ENCODE data around the gene GLDN. TPM values are rescaled to one million over a fixed set of nuclear protein-coding genes. Genes with fewer than 3 reads are reported as not detected.

Gene GLDN
- 9.1 TPM for total RNA-seq
- long read RNA-seq: 0 reads

DNA sequence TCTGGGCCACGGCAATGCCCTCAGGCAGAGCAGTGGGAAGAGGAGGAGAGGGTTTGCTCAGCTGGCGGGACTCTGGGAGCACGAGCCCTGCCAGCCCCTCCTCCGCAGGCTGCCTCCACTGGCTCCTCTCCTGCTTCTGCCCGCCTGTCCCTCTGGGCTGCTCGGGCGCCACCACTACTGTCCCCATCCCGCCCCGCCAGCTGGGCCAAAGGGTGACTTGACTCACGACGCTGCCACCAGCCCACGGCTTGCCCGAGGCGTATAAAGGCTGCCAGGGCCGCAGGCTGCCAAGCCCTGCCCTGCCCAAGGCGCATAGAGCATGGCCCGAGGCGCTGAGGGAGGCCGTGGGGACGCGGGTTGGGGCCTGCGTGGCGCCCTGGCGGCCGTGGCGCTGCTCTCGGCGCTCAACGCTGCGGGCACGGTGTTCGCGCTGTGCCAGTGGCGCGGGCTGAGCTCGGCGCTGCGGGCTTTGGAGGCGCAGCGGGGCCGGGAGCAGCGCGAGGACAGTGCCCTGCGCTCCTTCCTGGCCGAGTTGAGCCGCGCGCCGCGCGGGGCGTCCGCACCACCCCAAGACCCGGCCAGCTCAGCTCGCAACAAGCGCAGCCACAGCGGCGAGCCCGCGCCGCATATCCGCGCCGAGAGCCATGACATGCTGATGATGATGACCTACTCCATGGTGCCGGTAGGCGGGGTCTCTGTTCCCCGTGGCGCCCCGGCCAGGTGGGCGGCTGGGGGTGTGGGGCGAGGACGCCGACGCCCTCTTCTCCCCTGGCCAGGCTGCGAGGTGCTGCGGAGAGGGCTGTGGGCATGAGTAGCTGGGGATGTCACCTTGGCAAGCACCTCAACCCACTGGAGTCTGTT lies at the start of gene GLDN:
Gene GLDN, plus strand, starts transcription at position 290 of the 861 bp plus-strand sequence. Its CDS starts 30 bp downstream, at position 320.
- intact Hi-C loops (cut with DNase I): no loop called here
- ATAC-seq (ENCODE audit: poor library complexity) (peak; percentile 86), DNase-seq (peak; percentile 76)

DNA sequence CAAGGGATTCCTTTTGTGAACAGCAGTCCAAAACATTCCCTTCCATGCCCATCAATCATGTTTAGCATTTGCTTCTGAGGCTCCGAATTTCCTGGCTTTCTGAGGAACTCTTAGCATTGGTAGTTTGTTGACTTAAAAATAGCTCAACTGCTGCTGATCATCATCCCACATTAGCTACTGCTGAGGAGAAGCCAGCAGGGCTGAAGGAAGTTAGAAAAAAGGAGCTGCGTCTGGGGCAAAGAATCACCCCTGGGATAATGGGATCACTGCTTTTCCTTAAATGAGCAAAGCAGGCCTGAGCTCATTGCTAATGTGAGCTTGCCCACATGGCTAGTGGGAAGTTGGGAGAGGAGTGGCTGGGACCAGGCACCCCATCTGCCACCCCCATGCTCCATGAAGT lies 42.8 kb upstream of the GLDN start:
- no peak for ATAC-seq (ENCODE audit: poor library complexity)
- no peak for DNase-seq
- intact Hi-C loops (cut with DNase I): no loop called here

DNA sequence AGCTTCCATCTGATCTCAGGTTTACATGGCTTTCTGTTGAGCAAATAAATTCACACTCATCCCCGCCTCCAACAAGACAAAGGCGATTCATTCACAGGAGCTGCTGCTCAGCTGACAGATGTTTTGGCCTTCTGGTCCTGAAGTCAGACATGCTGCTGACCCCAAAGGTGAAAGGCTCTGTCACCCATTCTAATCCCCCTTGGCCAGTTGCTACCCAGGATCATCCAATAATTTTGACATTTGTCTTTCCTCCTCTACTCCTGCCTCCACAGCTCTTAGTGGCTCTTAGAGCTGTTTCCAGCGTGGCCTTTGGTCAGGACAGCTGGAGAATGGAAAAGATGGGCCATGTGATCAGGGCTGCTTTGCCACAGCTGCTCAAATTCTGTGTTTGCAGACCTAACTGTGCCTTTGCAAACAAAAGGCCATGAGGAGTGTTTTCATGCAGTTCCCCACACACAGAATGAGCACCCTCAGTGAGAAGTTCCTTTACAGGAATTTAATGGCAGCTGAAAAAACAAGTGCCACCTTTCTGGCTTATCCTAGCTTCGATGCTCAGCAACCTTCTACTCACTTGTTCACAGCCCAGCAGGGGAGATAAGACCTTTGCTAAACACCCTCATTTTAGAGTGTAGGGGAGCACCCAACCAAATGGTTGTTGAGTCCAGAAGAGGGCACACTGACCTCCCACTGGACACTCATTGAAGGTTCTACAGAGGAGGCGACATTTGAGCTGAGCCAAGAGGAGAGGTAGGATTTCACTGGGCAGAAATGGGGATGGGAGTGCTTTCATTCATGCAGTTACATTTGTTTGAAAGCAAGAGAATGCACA lies 42.1 kb upstream of the GLDN start:
- no peak for DNase-seq
- intact Hi-C loops (cut with DNase I): no loop called here
- no peak for ATAC-seq (ENCODE audit: poor library complexity)

DNA sequence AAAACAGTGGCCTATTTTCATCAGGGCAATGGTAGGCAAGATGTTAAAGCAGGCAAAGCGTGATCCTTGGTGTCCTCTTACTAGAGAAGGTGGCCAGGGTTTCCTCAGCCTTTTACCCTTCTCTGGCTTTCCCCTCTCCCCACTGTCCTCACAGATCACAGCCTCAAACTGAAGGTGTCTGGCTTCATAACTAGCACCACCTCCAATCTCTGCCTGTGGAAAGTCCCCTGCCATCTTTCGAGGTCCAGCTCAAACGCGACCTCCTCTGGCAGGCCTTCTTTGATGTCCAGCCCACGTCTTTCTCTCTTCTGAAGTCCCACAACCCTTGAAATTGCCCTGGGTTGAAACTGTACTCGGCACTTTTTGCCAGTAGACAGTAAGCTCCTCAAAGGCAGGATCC lies 39.0 kb upstream of the GLDN start:
- intact Hi-C loops (cut with DNase I): no loop called here
- ATAC-seq (ENCODE audit: poor library complexity) (no peak), DNase-seq (no peak)

DNA sequence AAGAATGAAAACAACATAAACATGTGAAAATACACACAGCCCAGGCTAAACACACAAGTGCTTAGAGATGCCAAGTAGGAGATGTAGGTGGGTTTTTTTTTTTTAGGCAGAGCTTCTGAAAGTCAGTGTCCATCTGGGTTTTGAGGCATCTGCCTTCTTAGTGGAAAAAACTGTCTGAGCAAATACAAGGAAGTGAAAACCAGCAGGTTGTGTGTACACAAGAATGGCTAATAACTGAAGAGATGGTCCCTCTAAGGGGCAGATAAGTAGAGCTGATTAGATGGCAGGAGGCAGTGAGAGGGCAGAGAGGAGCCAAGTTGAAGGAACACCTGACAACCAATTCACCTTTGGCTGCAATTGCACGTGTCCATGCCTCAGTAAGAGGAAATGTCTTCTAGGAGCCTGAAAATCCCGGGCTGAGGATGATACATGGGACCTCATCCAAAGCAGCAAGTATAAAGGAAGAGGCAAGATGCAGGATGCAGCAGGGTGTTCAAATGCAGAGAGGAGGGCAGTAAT lies 37.9 kb upstream of the GLDN start:
- intact Hi-C loops (cut with DNase I): no loop called here
- DNase-seq: no peak
- no peak for ATAC-seq (ENCODE audit: poor library complexity)

DNA sequence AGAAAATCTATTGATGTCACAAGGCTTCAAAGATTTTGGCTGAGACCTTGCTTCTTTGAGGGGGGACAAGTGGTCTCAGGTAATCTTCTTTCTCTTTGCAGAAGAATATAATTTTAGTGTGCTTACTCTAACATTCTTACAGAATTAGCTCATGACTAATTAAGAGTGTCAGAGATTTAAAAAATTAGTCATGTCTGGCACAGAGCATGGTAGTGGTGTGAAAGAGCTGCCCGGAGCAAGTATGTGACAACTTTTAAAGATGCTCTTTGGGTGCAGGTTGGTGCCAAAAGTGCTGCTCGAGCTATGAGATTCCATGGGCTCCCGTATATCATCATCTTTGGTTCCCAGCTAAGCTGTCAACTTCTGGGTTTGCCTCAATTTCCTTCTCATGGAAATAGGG lies 34.1 kb upstream of the GLDN start:
- no peak for ATAC-seq (ENCODE audit: poor library complexity)
- intact Hi-C loops (cut with DNase I): no loop called here
- no peak for DNase-seq

DNA sequence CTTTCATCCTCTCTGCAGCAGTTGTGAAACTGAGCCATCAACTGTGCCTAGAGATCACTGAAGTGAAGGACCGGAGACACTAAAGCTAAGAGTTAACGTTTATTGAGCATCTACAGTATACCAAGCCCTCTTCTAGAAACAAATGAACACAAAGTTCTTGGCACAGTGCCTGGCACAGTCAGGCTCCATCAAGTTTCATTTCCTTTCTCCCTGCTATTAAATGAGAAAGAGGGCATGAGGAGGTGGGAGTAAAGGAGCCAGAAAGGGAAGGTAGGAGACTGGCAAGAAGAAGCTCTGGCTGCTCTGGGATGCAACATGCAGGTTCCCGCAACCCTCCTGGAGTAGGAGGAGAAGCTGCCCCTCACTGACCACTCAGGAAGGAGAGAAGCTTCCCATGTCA lies 33.6 kb upstream of the GLDN start:
- intact Hi-C loops (cut with DNase I): no loop called here
- DNase-seq (no peak), ATAC-seq (ENCODE audit: poor library complexity) (peak; percentile 20)

DNA sequence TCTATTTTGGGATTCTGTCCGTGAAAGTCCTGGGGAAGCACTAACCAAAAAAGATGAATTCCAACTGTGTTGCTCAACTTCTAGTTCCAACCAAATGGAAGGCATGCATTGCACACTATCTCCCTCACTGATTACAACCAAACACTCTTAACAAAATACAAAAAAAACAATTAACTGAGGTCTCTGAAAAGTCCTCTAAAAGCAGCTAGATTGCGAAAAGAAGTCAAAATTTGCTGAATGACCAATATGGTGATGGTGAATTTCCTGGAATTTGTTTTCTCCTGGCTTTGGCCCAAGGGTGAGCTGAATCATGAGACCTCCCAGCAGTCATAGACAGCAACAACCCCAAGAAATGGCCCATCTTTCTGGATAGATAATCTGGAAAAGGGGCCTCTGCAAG lies 31.4 kb upstream of the GLDN start:
- ATAC-seq (ENCODE audit: poor library complexity) (peak; percentile 41), DNase-seq (no peak)
- intact Hi-C loops (cut with DNase I): no loop called here

DNA sequence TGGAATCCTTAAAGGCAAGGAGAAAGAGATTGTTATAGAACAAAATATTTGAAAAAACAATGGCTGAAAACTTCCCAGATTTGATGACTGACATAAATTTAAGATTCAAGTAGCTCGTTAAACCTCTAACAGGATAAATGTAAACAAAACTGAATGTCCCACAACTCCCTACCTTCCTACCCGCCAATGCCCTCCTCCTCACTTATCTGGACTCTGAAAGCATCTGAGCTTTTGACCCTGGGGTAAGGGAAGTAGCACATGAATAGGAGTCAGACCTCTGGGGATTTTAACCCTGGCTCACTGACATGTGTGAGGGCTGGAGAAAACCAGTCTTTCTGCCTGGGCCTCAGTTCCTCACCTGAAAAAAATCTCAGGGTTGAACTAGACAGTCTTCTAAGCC lies 29.9 kb upstream of the GLDN start:
- intact Hi-C loops (cut with DNase I): no loop called here
- no peak for DNase-seq
- ATAC-seq (ENCODE audit: poor library complexity): no peak

DNA sequence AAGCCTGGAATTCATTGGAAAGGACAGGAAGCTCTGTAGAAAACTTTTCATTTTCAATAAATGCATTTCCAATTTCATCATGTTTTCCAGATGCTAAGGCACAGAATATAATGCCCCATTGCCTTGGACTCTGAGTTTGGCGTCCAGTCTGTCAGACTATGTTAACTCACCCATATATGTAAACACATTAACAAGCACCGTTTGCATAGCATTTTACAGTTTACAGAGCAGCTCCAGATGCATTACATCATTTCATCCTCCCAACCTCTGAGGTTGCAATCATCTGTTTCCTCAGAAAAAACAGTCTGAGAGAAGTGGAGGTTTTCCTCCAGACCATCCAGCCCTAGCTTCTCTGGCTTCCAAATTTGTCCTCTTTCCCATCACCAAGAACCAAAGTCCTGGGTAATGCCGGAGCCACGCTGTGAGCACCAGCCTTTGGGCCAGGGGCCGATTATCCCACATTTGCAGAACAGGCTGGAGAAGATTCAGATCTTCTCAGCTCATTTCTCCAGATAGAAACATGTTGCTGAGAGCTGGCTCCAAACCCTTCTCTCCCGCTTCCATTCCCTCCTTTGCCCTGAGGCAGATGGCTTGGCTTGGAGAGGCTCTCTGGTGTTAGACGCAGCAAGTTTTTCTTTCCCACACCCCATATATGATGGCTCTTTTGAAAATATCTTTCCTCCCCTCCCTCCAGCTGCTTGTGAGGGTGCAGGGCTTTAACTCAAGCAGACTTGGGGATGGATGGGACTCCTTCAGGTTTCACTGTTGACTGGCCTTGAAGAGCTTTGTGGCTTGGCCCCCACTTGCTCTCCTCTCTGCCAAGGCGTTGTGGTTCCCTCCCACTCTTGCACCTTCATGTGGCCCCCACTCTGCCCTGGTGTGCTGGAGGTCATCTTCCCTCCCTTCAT lies 29.0 kb upstream of the GLDN start:
- intact Hi-C loops (cut with DNase I): no loop called here
- DNase-seq: no peak
- ATAC-seq (ENCODE audit: poor library complexity): peak; percentile 36

DNA sequence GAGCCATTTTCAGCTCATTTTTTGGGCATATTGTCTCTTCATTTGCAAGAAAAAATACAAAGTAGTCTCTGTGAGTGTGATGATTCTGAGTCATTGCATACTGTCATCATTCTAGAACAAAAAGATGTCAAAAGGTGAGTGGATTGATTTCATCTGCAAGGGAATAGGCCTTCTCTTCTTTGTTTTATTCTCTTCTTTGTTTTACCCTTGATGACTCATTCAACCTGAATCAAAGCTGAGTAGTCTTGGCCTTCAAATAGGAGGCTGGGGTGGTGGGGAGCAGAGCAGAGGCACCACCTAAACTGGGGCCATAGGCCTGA lies 28.4 kb upstream of the GLDN start:
- intact Hi-C loops (cut with DNase I): no loop called here
- ATAC-seq (ENCODE audit: poor library complexity): no peak
- no peak for DNase-seq

GRCh38 chr15:51313644-51314280 lies 27.7 kb upstream of the GLDN start:
- intact Hi-C loops (cut with DNase I): no loop called here
- ATAC-seq (ENCODE audit: poor library complexity): no peak
- no peak for DNase-seq

DNA sequence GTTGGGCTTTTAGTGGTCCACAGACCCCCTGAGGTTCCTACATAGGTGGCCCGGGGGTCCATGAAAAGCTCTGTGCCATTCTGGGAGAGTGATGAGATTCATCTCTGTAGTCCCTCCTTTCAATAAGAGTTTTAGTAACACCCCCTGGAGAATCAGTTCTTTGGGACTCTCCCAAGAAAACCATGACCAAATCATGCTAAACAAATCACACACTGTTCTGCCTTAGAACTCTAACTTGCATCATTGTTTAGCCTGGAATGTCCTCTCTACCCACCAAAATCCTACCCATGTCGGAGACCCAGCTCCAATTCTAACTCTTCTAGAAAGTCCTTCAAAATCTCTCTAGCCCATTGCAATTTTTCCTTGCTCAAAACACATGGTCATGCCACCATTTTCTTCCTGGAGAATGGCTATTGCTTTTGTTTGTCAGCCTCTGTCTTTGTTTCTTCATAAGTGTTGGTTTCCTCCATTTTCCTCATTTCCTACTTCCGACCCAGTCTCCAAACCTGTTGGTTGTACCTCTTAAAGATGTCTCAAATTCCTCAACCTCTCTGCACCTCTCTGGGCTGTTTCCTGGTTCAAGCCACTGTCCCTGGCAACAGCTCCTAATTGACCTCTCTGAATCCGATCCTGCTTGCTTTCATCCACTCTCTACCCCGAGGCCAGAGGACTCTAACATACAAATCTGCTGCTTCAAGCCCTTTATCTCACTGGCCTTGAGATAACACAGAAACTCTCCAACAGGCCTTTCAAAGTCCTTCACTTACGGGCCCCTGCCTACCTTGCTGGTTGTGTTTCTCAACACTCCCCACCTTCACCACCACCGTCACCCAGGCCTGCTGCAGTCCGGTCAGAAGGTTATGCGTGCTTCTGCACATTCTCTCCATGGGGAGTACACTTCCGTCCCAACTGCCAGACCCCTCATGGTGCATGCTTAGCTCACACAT lies 26.8 kb upstream of the GLDN start:
- intact Hi-C loops (cut with DNase I): no loop called here
- ATAC-seq (ENCODE audit: poor library complexity): peak; percentile 37
- no peak for DNase-seq

DNA sequence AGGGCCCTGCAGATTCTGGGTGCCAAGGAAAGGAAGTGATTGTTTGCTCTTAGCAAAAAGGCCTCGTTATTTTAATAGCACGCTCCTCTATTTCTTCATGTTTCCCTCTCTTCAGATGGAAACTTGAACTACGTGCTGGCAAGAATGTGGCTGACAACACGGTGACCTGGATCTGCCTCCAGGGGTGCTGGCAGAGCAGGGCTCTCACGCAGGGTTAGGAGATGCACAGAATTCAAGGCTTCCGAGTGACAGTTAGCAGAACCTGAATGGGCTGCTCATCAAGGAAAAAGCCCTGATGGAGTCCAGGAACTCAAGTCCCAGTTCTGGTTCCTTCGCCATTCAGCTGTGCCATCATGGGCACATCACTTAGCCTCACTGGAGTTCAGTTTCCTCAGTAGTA lies 25.7 kb upstream of the GLDN start:
- DNase-seq (no peak), ATAC-seq (ENCODE audit: poor library complexity) (no peak)
- intact Hi-C loops (cut with DNase I): no loop called here

GRCh38 chr15:51316636-51317035 lies 24.8 kb upstream of the GLDN start:
- no peak for ATAC-seq (ENCODE audit: poor library complexity)
- DNase-seq: no peak
- intact Hi-C loops (cut with DNase I): no loop called here

GRCh38 chr15:51318382-51319150 lies 22.9 kb upstream of the GLDN start:
- intact Hi-C loops (cut with DNase I): no loop called here
- no peak for DNase-seq
- no peak for ATAC-seq (ENCODE audit: poor library complexity)

DNA sequence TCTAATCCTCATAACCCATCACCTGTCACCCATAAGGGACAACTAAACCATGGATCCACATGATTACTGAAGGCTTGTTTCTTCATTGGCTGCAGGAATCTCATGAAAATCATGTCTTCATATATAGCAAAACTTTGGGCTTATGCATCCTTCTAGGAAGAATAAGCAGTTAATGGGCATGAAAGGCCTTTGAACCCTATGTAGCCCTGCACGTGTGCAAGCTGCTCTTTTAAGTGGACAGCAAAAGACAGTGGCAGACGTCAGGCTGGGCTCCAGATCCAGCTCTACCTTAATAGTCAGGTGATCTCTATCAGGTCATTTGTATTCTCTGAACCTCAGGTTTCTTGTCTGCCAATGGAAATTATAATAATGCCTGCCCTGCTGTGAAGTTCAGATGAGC lies 21.9 kb upstream of the GLDN start:
- intact Hi-C loops (cut with DNase I): no loop called here
- DNase-seq (no peak), ATAC-seq (ENCODE audit: poor library complexity) (no peak)

All from Right ventricle myocardium superior (tissue), 1 donor.